ENCODE data around the gene WDR70.
"Not testable (repeated sequence)": the region's sequence is repeated elsewhere in the genome, so short reads cannot be mapped to it uniquely, and the experiment has no call there.

The WDR70 gene

DNA sequence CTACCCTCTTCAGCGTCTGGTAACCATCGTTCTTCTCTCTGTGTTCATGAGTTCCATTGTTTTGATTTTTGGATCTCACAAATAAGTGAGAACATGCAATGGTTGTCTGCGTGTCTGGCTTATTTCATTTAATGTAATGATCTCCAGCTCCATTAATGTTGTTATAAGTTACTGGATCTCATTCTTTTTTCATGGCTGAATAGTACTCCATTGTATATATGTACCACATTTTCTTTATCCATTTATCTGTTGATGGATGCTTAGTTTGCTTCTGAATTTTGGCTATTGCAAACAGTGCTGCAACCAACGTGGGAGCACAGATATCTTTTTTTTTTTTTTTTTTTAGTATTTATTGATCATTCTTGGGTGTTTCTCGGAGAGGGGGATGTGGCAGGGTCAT is 139.2 kb downstream of the WDR70 start:
- not testable (repeated sequence) for DNase-seq

DNA sequence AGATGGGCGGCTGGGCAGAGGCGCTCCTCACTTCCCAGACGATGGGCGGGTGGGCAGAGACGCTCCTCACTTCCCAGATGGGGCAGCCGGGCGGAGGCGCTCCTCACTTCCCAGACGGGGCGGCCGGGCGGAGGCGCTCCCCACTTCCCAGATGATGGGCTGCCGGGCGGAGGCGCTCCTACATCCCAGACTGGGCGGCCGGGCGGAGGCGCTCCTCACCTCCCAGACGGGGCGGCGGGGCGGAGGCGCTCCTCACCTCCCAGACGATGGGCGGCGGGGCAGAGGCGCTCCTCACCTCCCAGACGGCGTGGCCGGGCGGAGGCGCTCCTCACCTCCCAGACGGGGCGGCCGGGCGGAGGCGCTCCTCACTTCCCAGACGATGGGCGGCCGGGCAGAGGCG is 140.2 kb downstream of the WDR70 start:
- no peak for DNase-seq

DNA sequence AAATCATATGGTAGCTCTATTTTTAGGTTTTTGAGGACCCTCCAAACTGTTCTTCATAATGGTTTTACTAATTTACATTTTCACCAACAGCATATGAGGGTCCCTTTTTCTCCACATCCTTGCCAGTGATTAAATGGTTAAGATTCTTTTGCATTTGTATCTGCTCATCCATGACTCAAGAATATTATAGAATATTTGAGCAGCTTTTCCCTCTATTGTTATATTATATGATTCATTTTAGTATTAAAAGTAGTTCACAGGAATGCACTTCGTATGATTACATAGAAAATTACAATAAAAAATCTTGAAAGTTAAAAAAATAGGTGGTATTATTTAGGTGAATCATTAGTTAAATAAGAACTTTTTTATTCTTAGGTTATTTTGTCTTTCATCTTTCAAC is 140.7 kb downstream of the WDR70 start:
- no peak for DNase-seq

DNA sequence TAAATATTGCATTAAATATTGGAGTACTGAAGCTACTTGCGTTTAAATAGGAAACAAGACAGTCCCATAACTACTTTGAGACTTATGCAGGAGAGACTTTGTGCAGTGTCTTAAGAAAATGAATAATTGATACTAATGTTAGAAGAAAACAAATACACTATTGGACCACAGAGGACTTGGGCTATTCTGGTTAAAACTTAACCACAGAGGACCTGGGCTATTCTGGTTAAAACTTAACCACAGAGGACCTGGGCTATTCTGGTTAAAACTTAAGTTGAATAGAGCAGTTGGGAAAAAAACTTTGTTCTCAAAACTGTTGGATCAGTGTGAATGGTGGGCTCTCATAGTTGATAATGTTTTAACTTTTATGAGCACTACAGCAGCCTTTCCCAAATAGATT is 141.7 kb downstream of the WDR70 start:
- DNase-seq, result no peak

DNA sequence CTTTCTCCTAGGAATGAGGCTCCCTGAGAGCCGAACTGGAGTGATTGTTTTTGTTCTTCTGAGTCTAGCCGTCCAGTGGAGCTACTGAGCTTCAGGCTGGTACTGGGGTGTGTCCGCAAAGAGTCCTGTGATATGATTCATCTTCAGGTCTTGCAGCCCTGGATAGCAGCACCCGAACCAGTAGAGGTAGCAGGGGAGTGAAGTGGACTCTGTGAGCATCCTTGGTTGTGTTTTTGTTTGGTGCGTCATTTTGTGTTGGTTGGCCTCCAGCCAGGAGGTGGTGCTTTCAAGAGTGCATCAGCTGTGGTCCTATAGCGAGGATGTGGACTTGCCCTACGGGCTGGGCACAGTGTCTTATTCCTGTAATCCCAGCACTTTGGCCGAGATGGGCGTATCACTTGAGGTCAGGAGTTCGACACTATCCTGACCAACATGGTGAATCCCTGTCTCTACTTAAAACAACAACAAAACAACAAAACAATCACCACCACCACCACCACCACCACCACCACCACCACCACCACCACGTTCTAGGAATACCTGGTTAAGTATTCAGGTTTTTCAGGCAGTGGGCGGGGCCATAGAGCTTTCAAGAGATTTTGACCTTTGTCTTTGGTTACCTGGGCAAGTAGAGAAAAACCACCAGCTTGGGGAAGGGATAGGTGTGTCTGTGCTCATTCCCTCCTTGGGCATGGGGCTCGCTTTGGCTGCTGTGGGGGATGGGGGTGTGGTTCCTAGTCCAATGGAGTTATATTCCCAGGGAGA is 154.0 kb downstream of the WDR70 start:
- DNase-seq, result no peak

DNA sequence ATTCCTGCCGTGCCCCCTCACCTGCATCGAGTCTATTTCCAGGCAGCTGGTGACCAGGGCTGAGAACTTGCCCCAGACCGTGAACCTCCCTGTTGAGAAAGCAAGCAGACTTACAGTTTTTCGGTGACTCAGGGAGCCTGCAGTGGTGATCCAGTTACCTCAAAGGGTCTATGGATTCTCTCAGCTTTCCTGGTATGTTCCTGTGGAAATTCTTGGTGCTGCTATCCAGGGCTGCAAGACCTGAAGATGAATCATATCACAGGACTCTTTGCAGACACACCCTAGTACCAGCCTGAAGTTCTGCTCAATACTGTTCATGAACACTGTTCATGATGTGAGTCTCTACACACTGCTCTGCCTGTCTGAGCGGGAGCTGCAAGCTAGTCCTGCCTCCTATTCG is 154.7 kb downstream of the WDR70 start:
- peak; percentile 15 for DNase-seq

DNA sequence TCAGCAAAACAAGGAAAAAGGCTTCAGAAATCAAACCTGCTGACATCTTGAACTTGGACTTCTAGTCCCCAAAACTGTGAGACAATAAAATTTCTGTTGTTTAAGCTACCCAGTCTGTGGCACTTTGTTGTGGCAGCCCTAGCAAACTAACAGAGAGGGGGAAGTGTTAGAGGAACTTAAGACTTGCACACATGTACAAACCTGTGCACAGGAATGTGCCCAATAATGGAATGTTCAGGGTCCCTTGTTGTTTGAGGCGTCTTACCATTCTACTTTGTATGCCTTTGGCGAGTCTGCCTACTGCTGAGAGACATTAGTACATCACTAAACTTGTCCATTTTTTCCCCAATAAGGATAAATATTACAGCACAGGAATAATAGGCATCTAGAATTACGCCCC is 160.3 kb downstream of the WDR70 start:
- no peak for DNase-seq

DNA sequence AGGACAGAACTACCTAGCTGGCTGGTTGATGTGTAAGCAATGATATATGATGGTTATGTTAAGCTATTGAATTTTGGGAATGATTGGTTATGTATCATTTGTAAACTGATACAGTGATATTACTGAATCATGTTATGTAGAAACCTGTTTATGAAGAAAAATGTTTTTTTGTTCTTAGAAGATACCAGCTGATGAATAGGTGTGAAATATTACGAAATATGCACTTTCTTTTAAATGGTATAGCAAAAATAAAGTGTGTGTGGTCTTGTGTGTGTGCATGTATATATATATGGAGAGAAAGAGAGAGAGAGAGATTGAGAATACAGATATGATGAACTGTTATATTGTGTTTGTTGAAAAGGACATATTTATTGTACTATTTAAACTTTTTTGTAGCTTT is 164.1 kb downstream of the WDR70 start:
- DNase-seq, result no peak

DNA sequence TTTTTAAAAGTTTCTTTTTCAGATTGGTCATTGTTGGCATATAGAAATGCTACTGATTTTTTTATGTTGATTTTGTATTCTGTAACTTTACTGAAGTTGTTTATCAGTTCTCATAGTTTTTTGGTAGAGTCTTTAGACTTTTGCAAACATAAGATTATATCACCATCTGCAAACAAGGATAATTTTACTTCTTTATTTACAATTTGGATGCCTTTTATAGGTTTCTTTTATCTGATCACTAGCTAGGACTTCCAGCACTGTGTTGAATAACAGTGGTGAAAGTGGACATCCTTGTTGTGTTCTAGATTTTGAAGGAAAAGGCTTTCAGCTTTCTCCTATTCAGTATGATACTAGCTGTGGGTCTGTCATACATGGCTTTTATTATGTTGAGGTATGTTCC is 170.3 kb downstream of the WDR70 start:
- DNase-seq, result no peak

DNA sequence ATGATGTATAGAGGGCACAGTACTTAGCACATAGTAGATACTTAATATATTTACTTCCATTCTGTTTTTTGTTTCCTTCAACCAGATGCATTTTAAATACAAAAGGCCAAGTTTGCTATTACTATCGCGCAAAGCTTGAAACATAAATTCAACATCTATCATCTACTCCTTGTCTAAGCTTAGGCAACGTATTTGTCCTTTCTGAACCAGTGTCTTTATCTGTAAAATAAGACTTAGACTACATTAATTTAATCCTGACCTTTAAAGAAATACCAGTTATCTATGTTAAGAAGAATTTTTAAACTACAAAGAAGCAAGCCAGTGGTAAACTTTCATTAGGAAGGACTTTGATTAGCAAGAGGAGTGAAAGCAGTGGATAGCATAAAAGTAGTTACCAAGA is 173.0 kb downstream of the WDR70 start:
- no peak for DNase-seq

DNA sequence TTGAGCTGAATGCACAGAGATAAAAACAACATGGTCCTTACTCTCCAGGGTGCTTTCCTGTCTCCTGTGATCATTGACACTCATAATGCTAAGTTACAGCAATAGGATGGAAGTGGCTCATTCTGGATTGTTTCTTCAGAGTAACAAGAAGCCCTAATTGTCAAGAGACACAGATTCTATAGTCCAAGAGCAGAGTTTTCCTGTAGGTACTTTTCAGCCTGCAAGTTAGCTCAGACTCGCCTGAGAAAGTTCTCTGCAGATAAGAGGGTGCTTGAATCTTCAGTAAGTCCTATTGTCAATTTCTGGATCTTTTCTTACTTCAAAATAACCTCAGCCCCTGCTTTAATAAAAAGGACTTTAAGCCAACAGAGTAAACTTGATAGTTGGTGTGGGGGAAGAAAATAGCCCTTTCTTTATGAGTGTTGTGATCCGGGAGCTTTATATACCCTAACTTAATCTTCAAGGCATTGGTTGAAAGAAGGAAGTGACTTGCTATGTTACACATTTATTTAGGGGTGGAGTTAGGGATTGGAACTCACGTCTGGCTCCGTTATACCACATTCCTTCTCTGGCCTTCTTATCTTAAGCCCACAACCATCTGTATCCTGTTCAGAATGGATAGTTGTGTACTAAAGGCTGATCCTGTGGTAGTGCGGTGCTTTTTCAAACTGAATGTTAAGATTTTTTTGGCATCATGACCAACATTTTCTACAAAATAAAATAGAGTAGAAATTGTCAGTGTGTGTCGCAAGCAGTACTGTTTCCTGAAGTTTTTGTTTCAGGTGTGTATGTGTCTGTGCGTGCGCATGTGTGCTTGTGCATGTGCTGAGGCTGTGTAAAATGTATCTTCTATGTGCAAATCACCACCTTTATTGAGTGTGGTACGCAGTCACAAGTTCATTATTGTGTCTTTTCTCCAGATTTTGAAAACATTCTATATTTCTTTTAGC is 173.9 kb downstream of the WDR70 start:
- peak; percentile 29 for DNase-seq

DNA sequence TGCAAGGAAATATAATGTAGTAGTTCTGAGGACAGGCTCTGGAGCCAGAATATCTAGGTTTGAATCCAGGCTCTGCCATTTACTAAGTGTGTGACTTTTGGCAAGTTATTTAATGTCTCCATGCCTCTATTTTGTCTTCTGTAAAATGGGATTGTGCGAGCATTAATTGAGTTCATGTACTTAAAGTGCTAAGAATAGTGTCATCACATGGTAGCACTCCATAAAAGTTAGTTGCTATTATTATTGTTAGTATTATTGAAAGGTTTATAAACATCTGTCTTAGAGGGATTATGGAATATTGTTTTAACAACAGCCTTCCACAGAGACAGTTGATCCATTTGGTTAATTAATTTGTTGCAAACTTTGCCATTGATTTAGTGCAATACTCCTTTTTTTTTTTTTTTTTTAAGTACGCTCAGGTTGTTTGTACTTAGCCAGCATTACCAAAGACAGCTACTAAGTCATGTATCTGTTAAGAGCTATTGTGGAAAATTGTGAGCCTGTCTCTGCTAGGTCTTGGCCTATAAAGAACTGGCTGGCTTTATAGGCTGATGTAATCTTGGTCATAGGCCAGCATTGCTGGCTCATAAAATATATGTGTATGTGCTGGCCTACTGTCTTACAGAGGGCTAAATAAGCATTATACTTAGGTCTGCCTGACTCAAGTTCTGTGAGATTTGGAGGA is 174.7 kb downstream of the WDR70 start:
- DNase-seq, result peak; percentile 33

DNA sequence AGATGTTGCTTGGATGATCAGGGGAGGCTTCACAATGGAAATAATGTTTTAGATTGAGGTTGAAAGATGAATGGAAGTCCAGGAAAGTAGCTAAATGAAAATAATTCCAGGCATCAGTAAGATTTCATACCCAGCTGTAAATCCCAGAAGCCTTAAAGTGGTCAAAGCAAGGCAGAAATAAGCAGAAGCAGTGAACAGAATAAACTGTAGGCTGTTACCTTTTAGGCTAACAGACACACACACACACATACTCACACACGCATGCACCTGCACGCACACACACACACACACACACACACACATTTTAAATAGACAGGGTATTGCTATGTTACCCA is 175.3 kb downstream of the WDR70 start:
- no peak for DNase-seq

DNA sequence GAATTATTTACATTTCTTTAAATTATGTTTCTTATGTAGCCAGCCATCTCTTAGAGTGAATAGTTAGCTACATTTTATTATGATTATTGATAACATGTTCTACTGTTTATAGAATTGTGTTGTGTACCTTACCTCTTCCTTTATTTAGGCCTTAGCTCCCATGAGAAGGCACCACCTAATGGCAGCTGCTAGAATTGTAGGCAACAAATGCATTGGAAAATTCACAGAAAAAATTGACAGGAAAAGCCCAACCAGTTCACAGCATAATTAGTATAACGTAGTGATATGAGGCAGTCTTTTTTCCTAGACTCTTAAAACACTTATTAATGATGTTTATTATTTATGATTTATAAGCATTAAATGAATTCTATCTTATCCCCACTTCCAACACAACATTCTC is 175.8 kb downstream of the WDR70 start:
- peak; percentile 17 for DNase-seq

DNA sequence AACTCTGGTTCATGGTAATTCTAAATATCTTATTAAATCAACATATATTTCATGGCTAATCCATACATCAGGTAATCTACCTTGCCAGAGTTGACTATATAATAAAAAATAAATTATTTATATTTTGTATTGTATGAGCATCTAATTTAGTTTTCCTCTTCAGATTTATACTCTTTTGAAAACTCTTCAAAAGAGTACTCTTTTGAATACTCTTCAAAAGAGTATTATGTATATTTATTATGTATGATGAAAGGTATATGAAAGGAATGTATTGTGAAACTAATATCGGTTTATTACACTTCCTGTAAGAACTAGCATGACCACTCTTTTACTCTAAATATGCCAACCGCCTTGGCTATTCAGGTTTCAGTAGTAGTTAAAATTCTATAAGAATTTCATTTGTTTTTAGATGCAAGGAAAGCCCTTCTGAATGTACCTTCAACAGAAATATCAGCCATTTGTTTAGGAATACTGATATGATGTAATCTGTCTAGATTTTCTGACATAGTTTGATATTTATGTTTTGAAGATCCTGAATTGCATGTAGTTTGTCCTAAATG is 178.7 kb downstream of the WDR70 start:
- DNase-seq, result no peak

DNA sequence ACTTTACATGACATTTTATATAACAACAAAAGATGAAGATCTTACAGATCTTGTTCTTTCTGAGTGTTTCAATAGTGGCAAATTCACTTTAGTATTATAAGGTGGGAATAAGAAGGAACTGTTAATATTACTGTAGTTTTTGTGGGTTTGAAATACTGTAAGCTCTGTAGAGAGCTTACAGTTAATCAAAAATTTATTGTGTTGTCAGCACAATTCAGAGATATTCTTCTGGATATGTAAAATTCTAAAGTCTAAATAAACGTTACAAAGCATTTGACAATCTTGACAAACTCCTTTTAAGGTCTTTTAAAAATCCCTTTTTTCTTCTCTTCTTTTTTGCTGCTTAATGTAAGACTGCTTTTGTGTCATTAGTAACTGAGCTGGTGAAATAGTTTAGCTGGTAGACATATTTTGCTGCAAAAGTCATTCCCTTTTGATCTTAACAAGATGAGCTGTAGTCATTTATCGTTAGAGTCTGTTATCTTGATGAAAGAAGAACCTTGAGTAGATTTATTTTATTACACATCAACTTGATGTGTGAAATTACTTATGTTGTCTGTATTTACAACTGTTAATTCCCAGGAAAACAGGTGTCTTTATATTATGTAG is 186.0 kb downstream of the WDR70 start:
- DNase-seq, result no peak

DNA sequence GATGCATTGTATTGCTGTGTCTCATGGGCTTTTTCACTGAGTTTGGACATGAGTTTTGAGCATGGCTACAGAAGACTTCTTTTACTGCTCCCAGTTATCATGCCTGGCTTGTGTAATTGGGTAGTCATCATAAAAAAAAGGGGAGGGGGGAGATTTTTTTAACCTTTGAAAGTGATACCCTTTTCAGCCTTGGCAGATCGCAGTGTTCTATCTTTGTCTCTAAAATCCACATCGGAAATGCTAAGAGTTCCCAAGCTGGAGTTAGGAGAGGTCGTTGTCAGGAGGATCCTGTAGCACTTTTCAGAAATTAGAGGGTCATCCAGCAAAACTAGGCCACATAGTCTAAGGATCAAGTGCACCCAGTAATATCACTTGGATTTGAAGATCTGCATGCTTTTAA is 188.4 kb downstream of the WDR70 start:
- no peak for DNase-seq

DNA sequence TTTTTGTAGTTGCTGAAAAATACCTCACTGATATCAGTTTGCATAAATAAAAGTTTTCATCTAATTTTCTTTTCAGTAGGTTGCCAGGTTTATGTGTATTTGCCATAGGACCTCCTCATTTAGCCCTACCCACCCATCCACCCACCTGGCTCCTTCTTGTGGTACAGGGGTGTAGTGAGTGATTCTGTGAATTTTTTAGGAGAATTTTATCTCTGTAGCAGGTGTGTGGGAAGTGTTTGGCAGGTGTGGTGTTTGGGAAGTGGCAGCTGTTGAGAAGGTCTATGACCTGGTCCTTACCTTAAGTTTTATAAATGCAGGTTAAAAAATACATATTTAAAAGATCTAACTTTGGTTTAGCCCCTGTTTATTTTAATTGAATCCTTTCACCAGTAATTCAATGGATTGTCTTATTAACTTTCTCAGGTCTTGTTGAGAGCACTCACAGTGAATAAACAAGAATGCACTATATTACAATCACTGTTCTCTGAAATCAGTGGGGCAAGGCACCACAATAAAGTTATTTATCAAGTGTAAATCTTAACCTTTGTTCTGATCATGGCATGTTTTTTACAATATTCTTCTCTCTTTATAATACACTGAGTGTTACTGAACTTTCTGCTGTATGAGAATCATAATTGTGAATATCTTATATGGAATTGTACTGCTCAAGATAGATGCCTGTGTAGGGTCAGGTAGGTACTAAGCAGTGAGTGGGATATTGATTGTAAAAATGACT is 189.1 kb downstream of the WDR70 start:
- no peak for DNase-seq

DNA sequence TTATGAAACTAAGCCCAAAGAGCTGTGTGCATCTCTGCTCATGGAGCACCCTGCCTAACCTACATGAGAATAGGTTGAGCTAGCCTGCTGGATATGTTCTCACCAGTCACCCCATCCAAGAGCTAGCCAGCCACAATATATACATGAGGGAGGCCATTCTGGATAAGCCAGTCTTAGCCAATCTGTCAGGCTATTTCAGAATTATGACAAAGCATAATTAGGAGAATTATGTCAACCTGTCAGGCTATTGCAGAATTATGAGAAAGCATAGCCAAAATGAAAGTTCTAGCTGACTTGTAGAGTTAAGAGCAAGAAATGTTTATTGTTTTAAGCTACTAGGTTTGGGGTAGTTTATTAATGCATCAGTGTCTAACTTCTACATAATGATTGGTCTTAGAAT is 189.8 kb downstream of the WDR70 start:
- DNase-seq, result no peak

DNA sequence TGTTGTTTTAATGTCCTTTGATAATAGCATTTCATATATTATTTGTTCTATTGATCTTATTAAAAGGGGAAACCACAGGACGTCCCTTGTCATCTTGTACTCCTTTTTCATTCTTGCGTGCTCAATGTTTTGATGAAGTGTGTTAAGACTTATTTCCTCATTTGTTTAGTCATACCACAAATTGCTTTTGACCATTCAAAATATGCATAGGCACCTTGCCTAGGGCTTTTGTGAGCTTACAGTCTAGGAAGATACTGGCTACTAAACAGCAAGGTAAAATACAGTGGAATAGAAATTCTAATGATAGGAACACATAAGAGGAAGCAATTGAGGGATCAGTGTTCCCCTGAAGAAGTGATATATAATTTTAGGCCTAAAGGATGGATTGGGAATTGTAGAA is 190.3 kb downstream of the WDR70 start:
- no peak for DNase-seq

DNA sequence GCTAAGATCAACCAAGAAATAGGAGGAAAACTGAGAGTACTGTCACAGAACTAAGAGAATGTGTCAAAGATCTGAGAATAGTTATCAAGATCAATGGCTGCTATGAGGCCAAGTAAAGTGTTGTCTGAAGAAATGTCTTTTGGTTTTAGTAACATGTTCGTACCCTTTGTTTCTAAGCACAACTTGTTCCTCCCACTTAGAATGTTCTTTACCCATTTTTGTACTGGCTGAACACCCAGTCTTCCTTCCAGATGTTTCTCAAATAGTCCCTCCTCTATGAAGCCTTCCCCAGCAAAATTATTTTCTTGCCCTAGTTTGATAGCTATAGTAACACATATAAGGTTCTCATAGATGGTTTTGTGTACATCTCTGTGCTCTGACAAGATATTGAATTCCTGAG is 191.5 kb downstream of the WDR70 start:
- no peak for DNase-seq

DNA sequence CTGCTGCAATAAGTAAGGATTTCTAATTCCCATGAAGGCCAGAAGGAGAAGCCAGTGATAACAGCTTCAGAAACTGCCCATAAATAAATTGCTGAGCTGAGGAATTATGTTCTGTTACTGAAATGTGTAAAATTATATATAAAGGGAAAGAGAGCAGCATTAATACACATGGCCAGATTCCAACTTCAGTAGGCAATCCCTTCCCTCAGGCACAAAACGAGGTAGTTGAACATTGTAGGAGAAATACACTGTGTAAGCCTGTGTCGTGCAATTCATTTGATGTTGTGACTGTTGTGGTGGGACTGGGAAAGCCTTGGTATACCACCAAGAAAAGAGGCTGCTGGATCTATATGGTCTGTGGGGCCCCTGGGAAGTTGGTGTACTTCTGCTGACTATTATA is 192.9 kb downstream of the WDR70 start:
- DNase-seq, result no peak

Measured in HCEC 1CT (cell line).